ENCODE data around the gene S100A12. TPM values are rescaled to one million over a fixed set of nuclear protein-coding genes. Genes with fewer than 3 reads are reported as not detected.
"Not testable (repeated sequence)": the region's sequence is repeated elsewhere in the genome, so short reads cannot be mapped to it uniquely, and the experiment has no call there.

S100A12 gene
- total RNA-seq, 1 experiment from 2014 or later: not detected

DNA sequence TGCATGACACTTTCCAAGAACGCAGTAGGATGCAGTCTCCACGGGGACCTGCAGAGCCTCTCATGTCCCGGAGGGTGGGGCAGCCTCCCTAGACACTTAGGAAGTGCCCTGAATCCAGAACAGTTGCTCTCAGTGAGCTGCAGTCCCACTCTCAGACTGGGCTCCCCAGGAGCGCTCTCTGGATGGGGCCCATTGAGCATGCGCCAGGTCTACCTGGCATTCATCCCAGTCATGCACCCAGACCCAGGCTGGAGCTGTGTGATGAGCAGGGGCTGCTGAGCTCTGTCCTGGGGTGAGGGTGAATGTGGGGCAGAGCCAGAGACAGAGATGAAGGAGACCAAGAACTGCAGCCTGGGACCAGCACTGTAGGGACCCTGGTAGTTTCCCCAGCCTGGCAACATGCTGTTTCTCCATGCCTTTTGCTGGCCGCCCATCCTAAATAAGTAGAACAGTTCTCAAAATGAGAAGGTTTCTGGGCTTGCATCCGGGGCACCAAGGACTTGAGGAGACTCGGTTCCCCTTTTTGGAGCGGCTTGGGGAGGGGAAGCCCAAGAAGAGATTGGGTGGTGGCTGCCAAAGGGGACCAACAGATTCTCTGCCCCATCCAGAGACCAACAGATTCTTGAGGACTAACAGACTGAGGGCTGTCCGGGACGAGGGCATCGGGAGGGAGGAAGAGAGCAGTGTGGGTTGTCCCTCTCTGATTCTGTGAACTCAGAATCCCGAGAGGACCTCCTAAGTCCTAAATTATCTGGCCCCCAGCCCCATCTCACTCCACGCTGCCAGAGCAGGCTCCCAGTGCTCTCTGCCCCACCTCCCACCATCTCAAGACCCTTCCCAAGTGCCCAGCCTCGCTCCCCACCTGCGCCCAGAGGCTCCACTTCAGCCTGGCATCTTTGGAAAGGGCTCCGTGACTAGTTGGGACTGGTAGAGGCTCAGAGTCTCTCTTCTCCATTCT, 25.8 kb downstream of the S100A12 start:
- Histone ChIP-seq H3K79me2 (ENCODE audit: low read depth) (no peaks in the 10 kb centered on the region), H3K4me2 (no peak overlapping the region), H3K4me3 (no peak overlapping the region), H3K4me1 (replicated peaks; ENCODE audit: insufficient read depth) (peaks cover 9% of the 10 kb centered on the region; the same call in 1 of the 2 replicates), H4K20me1 (ENCODE audit: insufficient read depth) (no peaks in the 10 kb centered on the region), H2AFZ (no peak overlapping the region), H3K27ac (no peak overlapping the region), H3K36me3 (ENCODE audit: low read depth) (no peaks in the 10 kb centered on the region), H3K9me2 (ENCODE audit: insufficient read depth) (no peaks in the 10 kb centered on the region), H3K27me3 (ENCODE audit: insufficient read depth, low read depth) (peaks cover 12% of the 10 kb centered on the region; the same call in 1 of the 2 replicates), H3F3A (ENCODE audit: insufficient read depth, low read depth) (peaks cover 4% of the 10 kb centered on the region), H3K9me3 (ENCODE audit: insufficient read depth, low read depth) (no peaks in the 10 kb centered on the region)
- ChIA-PET POLR2A (ENCODE audit: unreplicated experiment) (no interaction called here), CTCF (interaction anchor here (0.6 kb wide), 1 partner anchor 20 kb away, joined by 3 read pairs; no protein-coding TSS in a partner anchor)
- no peak for DNase-seq
- intact Hi-C loops (cut with micrococcal nuclease; ENCODE audit: unreplicated experiment): loop anchor here (5.0 to 10.0 kb wide), 2 partner anchors 218 to 325 kb away; partner anchors contain the start of genes ILF2, NPR1 and S100A2
- TF ChIP-seq EZH2 (IDR thresholded peaks at IDR 0.05; ENCODE audit: low read depth): no peak
- TF ChIP-seq, protein P1, sequence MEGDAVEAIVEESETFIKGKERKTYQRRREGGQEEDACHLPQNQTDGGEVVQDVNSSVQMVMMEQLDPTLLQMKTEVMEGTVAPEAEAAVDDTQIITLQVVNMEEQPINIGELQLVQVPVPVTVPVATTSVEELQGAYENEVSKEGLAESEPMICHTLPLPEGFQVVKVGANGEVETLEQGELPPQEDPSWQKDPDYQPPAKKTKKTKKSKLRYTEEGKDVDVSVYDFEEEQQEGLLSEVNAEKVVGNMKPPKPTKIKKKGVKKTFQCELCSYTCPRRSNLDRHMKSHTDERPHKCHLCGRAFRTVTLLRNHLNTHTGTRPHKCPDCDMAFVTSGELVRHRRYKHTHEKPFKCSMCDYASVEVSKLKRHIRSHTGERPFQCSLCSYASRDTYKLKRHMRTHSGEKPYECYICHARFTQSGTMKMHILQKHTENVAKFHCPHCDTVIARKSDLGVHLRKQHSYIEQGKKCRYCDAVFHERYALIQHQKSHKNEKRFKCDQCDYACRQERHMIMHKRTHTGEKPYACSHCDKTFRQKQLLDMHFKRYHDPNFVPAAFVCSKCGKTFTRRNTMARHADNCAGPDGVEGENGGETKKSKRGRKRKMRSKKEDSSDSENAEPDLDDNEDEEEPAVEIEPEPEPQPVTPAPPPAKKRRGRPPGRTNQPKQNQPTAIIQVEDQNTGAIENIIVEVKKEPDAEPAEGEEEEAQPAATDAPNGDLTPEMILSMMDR (conservative IDR thresholded peaks at IDR 0.05): no peak
- BruUV-seq (replicated peaks): no TSS peak

DNA sequence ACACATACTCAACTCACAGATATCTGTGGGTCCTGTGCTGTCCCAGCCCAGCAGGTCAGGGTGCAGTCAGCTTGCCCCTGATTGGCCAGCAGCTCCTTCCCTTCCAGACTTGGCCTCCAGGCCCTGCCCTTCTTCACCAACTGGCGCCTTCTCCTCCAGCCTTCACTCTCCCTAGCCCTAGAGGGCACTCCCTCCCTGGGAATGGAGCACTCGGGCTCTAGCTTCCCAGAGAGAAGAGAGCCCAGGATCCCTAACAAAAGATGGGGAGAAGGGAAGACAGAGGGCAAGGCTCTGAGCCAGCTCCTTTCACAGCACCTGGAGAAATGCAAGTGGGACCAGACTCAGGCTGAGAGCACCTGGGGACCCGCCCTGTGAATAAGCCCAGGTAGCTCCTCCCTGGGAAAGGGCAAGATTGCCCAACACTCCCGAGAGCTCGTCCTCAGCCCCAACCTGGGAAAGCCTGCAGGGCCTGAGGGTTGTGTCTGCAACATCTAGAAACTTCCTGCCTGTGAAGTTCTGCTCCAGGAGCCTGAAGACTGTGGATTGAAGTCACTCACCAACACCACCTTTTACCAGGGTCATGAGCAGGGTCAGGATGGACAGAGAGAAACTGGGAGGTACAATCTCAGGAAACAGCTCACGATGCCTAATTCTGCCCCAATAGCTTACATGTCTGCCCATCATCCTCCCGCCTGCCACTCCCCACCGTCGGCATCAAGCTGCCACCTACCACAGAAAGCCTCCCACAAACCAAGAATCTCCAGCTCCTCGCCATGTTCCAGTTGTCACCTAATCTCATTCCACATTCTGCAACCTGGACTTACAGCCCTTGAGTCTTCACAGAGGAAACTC, 26.7 kb downstream of the S100A12 start, which contains the start of gene PGLYRP4:
PGLYRP4 (minus strand) TSS at position 331 of the 852 bp plus-strand sequence. CDS start 909 bp downstream, outside the sequence.
- Histone ChIP-seq H3K4me2 (no peak within 1 kb of the TSS), H3K79me2 (ENCODE audit: low read depth) (no peaks in the 10 kb centered on the region), H4K20me1 (ENCODE audit: insufficient read depth) (no peaks in the 10 kb centered on the region), H3K27ac (no peak within 1 kb of the TSS), H2AFZ (no peak within 1 kb of the TSS), H3K36me3 (ENCODE audit: low read depth) (no peaks in the 10 kb centered on the region), H3K4me3 (no peak within 1 kb of the TSS), H3K4me1 (replicated peaks; ENCODE audit: insufficient read depth) (peaks cover 9% of the 10 kb centered on the region; the same call in 1 of the 2 replicates), H3K9me3 (ENCODE audit: insufficient read depth, low read depth) (no peaks in the 10 kb centered on the region), H3K27me3 (ENCODE audit: insufficient read depth, low read depth) (peaks cover 16% of the 10 kb centered on the region; the same call in 1 of the 2 replicates), H3F3A (ENCODE audit: insufficient read depth, low read depth) (peaks cover 4% of the 10 kb centered on the region), H3K9me2 (ENCODE audit: insufficient read depth) (no peaks in the 10 kb centered on the region)
- DNase-seq: no peak
- no peak for TF ChIP-seq EZH2 (IDR thresholded peaks at IDR 0.05; ENCODE audit: low read depth)
- TF ChIP-seq, protein P1 (conservative IDR thresholded peaks at IDR 0.05): no peak
- ChIA-PET CTCF (interaction anchor here (0.6 kb wide), 1 partner anchor 19 kb away, joined by 3 read pairs; no protein-coding TSS in a partner anchor), POLR2A (ENCODE audit: unreplicated experiment) (no interaction called here)
- no TSS peak for BruUV-seq (replicated peaks)
- intact Hi-C loops (cut with micrococcal nuclease; ENCODE audit: unreplicated experiment): no loop called here

DNA sequence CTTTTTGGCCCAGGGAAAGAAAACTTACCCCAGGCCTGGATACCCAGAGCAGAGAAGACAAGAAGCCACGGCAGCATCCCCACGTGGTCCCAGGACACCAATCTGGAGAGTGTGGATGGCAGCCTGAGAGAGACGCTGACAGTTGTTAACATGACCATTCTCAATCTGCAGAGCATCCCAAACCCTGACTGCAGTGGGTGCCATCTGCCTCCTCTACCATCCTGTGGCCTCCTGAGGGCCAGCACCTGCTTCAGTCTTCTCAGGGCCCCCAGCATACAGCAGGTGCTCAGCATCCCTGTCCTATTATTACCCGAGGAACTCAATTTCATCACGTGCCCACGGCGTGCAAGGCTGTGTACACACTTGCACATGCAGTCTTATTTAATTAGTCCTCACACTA, 27.6 kb downstream of the S100A12 start:
- no peaks in the 10 kb centered on the region for H3K9me3 ChIP-seq (ENCODE audit: insufficient read depth, low read depth)
- DNase-seq: no peak
- H3K27me3 ChIP-seq (ENCODE audit: insufficient read depth, low read depth): peaks cover 21% of the 10 kb centered on the region; the same call in 1 of the 2 replicates
- intact Hi-C loops (cut with micrococcal nuclease; ENCODE audit: unreplicated experiment): no loop called here
- no peak overlapping the region for H2AFZ ChIP-seq
- no peaks in the 10 kb centered on the region for H3K36me3 ChIP-seq (ENCODE audit: low read depth)
- no peaks in the 10 kb centered on the region for H3K9me2 ChIP-seq (ENCODE audit: insufficient read depth)
- TF ChIP-seq EZH2 (IDR thresholded peaks at IDR 0.05; ENCODE audit: low read depth): no peak
- H3K79me2 ChIP-seq (ENCODE audit: low read depth): no peaks in the 10 kb centered on the region
- no peak overlapping the region for H3K4me3 ChIP-seq
- CTCF ChIA-PET: no interaction called here
- H3F3A ChIP-seq (ENCODE audit: insufficient read depth, low read depth): peaks cover 4% of the 10 kb centered on the region
- H4K20me1 ChIP-seq (ENCODE audit: insufficient read depth): no peaks in the 10 kb centered on the region
- H3K4me1 ChIP-seq (replicated peaks; ENCODE audit: insufficient read depth): peaks cover 3% of the 10 kb centered on the region; the same call in 1 of the 2 replicates
- no peak overlapping the region for H3K27ac ChIP-seq
- H3K4me2 ChIP-seq: no peak overlapping the region
- POLR2A ChIA-PET (ENCODE audit: unreplicated experiment): no interaction called here
- no TSS peak for BruUV-seq (replicated peaks)

DNA sequence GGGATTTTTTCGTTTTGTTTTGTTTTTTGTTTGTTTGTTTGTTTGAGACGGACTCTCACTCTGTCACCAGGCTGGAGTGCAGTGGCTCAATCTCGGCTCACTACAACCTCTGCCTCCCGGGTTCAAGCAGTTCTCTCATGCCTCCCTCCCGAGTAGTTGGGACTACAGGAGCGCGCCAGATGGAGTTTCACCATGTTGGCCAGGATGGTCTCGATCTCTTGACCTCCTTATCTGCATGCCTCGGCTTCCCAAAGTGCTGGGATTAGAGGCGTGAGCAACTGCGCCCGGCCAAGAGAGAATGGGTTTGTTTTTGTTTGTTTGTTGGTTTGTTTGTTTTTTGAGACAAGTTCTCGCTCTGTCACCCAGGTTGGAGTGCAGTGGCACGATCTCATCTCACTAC, 28.4 kb downstream of the S100A12 start:
- H3K79me2 ChIP-seq (ENCODE audit: low read depth); POLR2A ChIA-PET (ENCODE audit: unreplicated experiment); H4K20me1 ChIP-seq (ENCODE audit: insufficient read depth); H3K4me3 ChIP-seq; H3K27ac ChIP-seq; H3K36me3 ChIP-seq (ENCODE audit: low read depth); H3K4me2 ChIP-seq; BruUV-seq (replicated peaks); H3F3A ChIP-seq (ENCODE audit: insufficient read depth, low read depth); intact Hi-C loops (cut with micrococcal nuclease; ENCODE audit: unreplicated experiment); DNase-seq; CTCF ChIA-PET; H3K9me3 ChIP-seq (ENCODE audit: insufficient read depth, low read depth); H2AFZ ChIP-seq; H3K9me2 ChIP-seq (ENCODE audit: insufficient read depth); H3K4me1 ChIP-seq (replicated peaks; ENCODE audit: insufficient read depth): not testable (repeated sequence)
- peaks cover 29% of the 10 kb centered on the region for H3K27me3 ChIP-seq (ENCODE audit: insufficient read depth, low read depth)
